HFFc6 (cell line): ENCODE results near the gene TUBB2A. TPM values are rescaled to one million over a fixed set of nuclear protein-coding genes. Genes with fewer than 3 reads are reported as not detected.
"Not testable (repeated sequence)": the region's sequence is repeated elsewhere in the genome, so short reads cannot be mapped to it uniquely, and the experiment has no call there.

Experiments
- DNase-seq: peaks from one replicate; pipeline ENCODE4 v3.0.0-alpha.2; 2018
- H3K27ac Mint-ChIP-seq: 2 replicates; pipeline ENCODE4 v1.8.0; 2020; ENCODE audit warnings: mild to moderate bottlenecking, mixed read lengths
- H3K27me3 Mint-ChIP-seq: 2 replicates; pipeline ENCODE4 v1.8.0; 2021; ENCODE audit warnings: mild to moderate bottlenecking, moderate library complexity, mixed read lengths; ENCODE audit not compliant: insufficient read depth
- H3K36me3 Mint-ChIP-seq: 2 replicates; pipeline ENCODE4 v1.8.0; 2021; ENCODE audit warnings: low read depth, mixed read lengths
- H3K4me1 Mint-ChIP-seq: 2 replicates; pipeline ENCODE4 v1.8.0; 2020; ENCODE audit warnings: low read depth, mixed read lengths
- H3K4me3 Mint-ChIP-seq: 2 replicates; pipeline ENCODE4 v1.8.0; 2020; ENCODE audit warnings: mild to moderate bottlenecking, moderate library complexity, mixed read lengths
- H3K9me3 Mint-ChIP-seq: 2 replicates; pipeline ENCODE4 v1.8.0; 2020; ENCODE audit warnings: mild to moderate bottlenecking, mixed read lengths
- CTCF ChIP-seq: fragments of 200-600 bp; sonication (generic); IDR thresholded peaks from 2 replicates; pipeline ENCODE4 v1.5.0; 2021; ENCODE audit warnings: antibody characterized with exemption, mild to moderate bottlenecking
- total RNA-seq, 6 experiments: library from RNA; stranded (reverse); fragmentation: NEBNext Ultra II Directional; extraction: Animal tissue kit (Norgen Biotek cat#: 25700); gene quantifications; 2 replicates in 1 of 6; 3 replicates in 5 of 6; pipeline ENCODE4 v1.2.3, GENCODE V29; 2021

Gene TUBB2A
- total RNA-seq, 6 experiments from 2014 or later: 114 to 152 (median 120) TPM

- Mint-ChIP-seq H3K9me3 (no peaks in the 10 kb centered on the region), H3K4me1 (no peaks in the 10 kb centered on the region), H3K27me3 (peaks cover 27% of the 10 kb centered on the region), H3K27ac (no peak overlapping the region), H3K36me3 (peaks cover 3% of the 10 kb centered on the region; the same call in 1 of the 2 replicates), H3K4me3 (no peak overlapping the region)
- no peak for TF ChIP-seq CTCF
- DNase-seq: no peak
Observed at GRCh38 chr6:3188262-3188661, 30.9 kb upstream of the TUBB2A start.

- H3K27me3 Mint-ChIP-seq: peaks cover 32% of the 10 kb centered on the region
- no peak overlapping the region for H3K4me3 Mint-ChIP-seq
- peaks cover 3% of the 10 kb centered on the region; the same call in 1 of the 2 replicates for H3K36me3 Mint-ChIP-seq
- no peak overlapping the region for H3K27ac Mint-ChIP-seq
- DNase-seq: no peak
- TF ChIP-seq CTCF: no peak
- H3K4me1 Mint-ChIP-seq: no peaks in the 10 kb centered on the region
- H3K9me3 Mint-ChIP-seq: no peaks in the 10 kb centered on the region
Observed at GRCh38 chr6:3186974-3187382, 29.6 kb upstream of the TUBB2A start.

- H3K27me3 Mint-ChIP-seq: peaks cover 41% of the 10 kb centered on the region
- H3K36me3 Mint-ChIP-seq: no peaks in the 10 kb centered on the region
- no peaks in the 10 kb centered on the region for H3K4me1 Mint-ChIP-seq
- no peak for TF ChIP-seq CTCF
- no peak for DNase-seq
- no peak overlapping the region for H3K27ac Mint-ChIP-seq
- no peaks in the 10 kb centered on the region for H3K9me3 Mint-ChIP-seq
- no peak overlapping the region for H3K4me3 Mint-ChIP-seq
Observed at GRCh38 chr6:3183066-3183465, 25.7 kb upstream of the TUBB2A start.

- H3K36me3 Mint-ChIP-seq: no peaks in the 10 kb centered on the region
- peaks cover 41% of the 10 kb centered on the region for H3K27me3 Mint-ChIP-seq
- H3K27ac Mint-ChIP-seq: no peak overlapping the region
- no peak for DNase-seq
- peaks cover 9% of the 10 kb centered on the region for H3K4me1 Mint-ChIP-seq
- TF ChIP-seq CTCF: no peak
- H3K9me3 Mint-ChIP-seq: no peaks in the 10 kb centered on the region
- H3K4me3 Mint-ChIP-seq: no peak overlapping the region
Observed at GRCh38 chr6:3181105-3181504, 23.8 kb upstream of the TUBB2A start.

- not testable (repeated sequence) for H3K27ac Mint-ChIP-seq, DNase-seq, H3K36me3 Mint-ChIP-seq, H3K9me3 Mint-ChIP-seq
- Mint-ChIP-seq H3K27me3 (peaks cover 29% of the 10 kb centered on the region), H3K4me1 (peaks cover 14% of the 10 kb centered on the region), H3K4me3 (peak overlapping the region; percentile 78)
Observed at GRCh38 chr6:3179945-3180344, 22.6 kb upstream of the TUBB2A start.

- H3K36me3 Mint-ChIP-seq, H3K27ac Mint-ChIP-seq, DNase-seq, H3K4me3 Mint-ChIP-seq, H3K9me3 Mint-ChIP-seq: not testable (repeated sequence)
- peaks cover 14% of the 10 kb centered on the region for H3K4me1 Mint-ChIP-seq
- peaks cover 23% of the 10 kb centered on the region for H3K27me3 Mint-ChIP-seq
Observed at GRCh38 chr6:3178666-3179065, 21.3 kb upstream of the TUBB2A start.
